IMR-90 (cell line): ENCODE data around the gene F12. TPM values are rescaled to one million over a fixed set of nuclear protein-coding genes. Genes with fewer than 3 reads are reported as not detected.

Experiments used
- ATAC-seq: fragments of 200-7000 bp; cut with Tn5 transposase; 2 replicates; pipeline ENCODE4 v1.9.1; 2020; ENCODE audit warnings: low read depth, mild to moderate bottlenecking, moderate library complexity
- BruUV-seq: library from RNA; stranded (reverse); fragments of 400-500 nt; replicated peaks from 2 replicates; lab custom pipeline; 2021; lab: Mats Ljungman, UMichigan
- CTCF ChIA-PET: fragments of 300-600 bp; formaldehyde crosslinking; extraction: SDS; loops from one replicate; lab custom pipeline; 2021; ENCODE audit warnings: antibody characterized with exemption; lab: Yijun Ruan, JAX
- POLR2A ChIA-PET: fragments of 300-600 bp; sonication (Branson Sonifier 250); formaldehyde crosslinking; loops from one replicate; lab custom pipeline; 2022; ENCODE audit warnings: antibody characterized with exemption; ENCODE audit not compliant: unreplicated experiment; lab: Charles Lee
- DNase-seq: peaks from one replicate; pipeline ENCODE4 v3.0.0; 2013
- H2AFZ ChIP-seq: replicated peaks from 2 replicates; pipeline ENCODE3; 2013; ENCODE audit warnings: low read length, mild to moderate bottlenecking; ENCODE audit not compliant: poor library complexity
- H2AK5ac ChIP-seq: 2 replicates; pipeline ENCODE4 v1.6.1; 2013; ENCODE audit warnings: low read depth, low read length, inconsistent platforms
- H2AK9ac ChIP-seq: replicated peaks from 2 replicates; pipeline ENCODE3; 2013; ENCODE audit warnings: mild to moderate bottlenecking, low read depth, low read length, moderate library complexity; ENCODE audit not compliant: poor library complexity
- H2BK120ac ChIP-seq: 2 replicates; pipeline ENCODE4 v1.6.1; 2013; ENCODE audit warnings: low read depth, low read length, inconsistent platforms
- H2BK15ac ChIP-seq: 3 replicates; pipeline ENCODE4 v1.6.1; 2013; ENCODE audit warnings: low read depth, low read length, inconsistent platforms
- H2BK20ac ChIP-seq: 2 replicates; pipeline ENCODE4 v1.6.1; 2013; ENCODE audit warnings: low read depth, mild to moderate bottlenecking, inconsistent platforms, low read length, moderate library complexity
- H2BK5ac ChIP-seq: 2 replicates; pipeline ENCODE4 v1.6.1; 2013; ENCODE audit warnings: mild to moderate bottlenecking, low read depth, low read length, inconsistent platforms; ENCODE audit not compliant: poor library complexity, severe bottlenecking
- H3K14ac ChIP-seq: replicated peaks from 2 replicates; pipeline ENCODE4 v1.6.1; 2013; ENCODE audit warnings: low read depth, low read length, inconsistent platforms
- H3K18ac ChIP-seq: 2 replicates; pipeline ENCODE4 v1.6.1; 2013; ENCODE audit warnings: low read depth, low read length, control low read depth
- H3K23ac ChIP-seq: 2 replicates; pipeline ENCODE4 v1.6.1; 2013; ENCODE audit warnings: low read depth, low read length, inconsistent platforms
- H3K27ac ChIP-seq: 2 replicates; pipeline ENCODE4 v1.5.1; 2013; ENCODE audit warnings: mild to moderate bottlenecking, control low read depth, low read length; ENCODE audit not compliant: insufficient read depth
- H3K27me3 ChIP-seq: 2 replicates; pipeline ENCODE4 v1.6.1; 2013; ENCODE audit warnings: low read length; ENCODE audit not compliant: control insufficient read depth, insufficient read depth
- H3K36me3 ChIP-seq: 2 replicates; pipeline ENCODE4 v1.6.1; 2013; ENCODE audit warnings: low read length, mixed read lengths; ENCODE audit not compliant: control insufficient read depth, insufficient read depth
- H3K4ac ChIP-seq: 2 replicates; pipeline ENCODE4 v1.6.1; 2013; ENCODE audit warnings: low read depth, low read length, inconsistent platforms
- H3K4me1 ChIP-seq: 2 replicates; pipeline ENCODE4 v1.6.1; 2013; ENCODE audit warnings: low read length, mixed read lengths; ENCODE audit not compliant: control insufficient read depth, insufficient read depth
- H3K4me2 ChIP-seq: 2 replicates; pipeline ENCODE4 v1.6.1; 2013; ENCODE audit warnings: low read depth, mild to moderate bottlenecking, control low read depth, low read length, moderate library complexity
- H3K4me3 ChIP-seq: 2 replicates; pipeline ENCODE4 v1.5.1; 2013; ENCODE audit warnings: low read depth, mild to moderate bottlenecking, control low read depth, low read length, moderate library complexity; ENCODE audit not compliant: insufficient read depth
- H3K56ac ChIP-seq: 2 replicates; pipeline ENCODE4 v1.6.1; 2013; ENCODE audit warnings: low read length, inconsistent platforms; ENCODE audit not compliant: insufficient read depth; ENCODE audit errors: extremely low read depth
- H3K79me1 ChIP-seq, 2 experiments: 2 replicates each; pipeline ENCODE4 v1.6.1; 2013; ENCODE audit warnings: low read length in 2 of 2, inconsistent platforms in 1 of 2, low read depth in 1 of 2
- H3K9ac ChIP-seq: 2 replicates; pipeline ENCODE4 v1.6.1; 2013; ENCODE audit warnings: low read depth, low read length, control low read depth
- H3K9me1 ChIP-seq: 2 replicates; pipeline ENCODE4 v1.6.1; 2013; ENCODE audit warnings: low read length, inconsistent platforms; ENCODE audit not compliant: insufficient read depth
- H3K9me3 ChIP-seq: 2 replicates; pipeline ENCODE4 v1.6.1; 2013; ENCODE audit warnings: low read length; ENCODE audit not compliant: control insufficient read depth, insufficient read depth
- H4K20me1 ChIP-seq: 2 replicates; pipeline ENCODE4 v1.6.1; 2013; ENCODE audit warnings: low read length, inconsistent platforms; ENCODE audit not compliant: insufficient read depth
- H4K5ac ChIP-seq: 2 replicates; pipeline ENCODE4 v1.6.1; 2013; ENCODE audit warnings: mild to moderate bottlenecking, low read depth, low read length, control low read depth
- H4K8ac ChIP-seq, 2 experiments: 2 replicates each; pipeline ENCODE4 v1.6.1; 2013; ENCODE audit warnings: low read depth in 2 of 2, low read length in 2 of 2, control low read depth in 1 of 2, inconsistent platforms in 1 of 2
- H4K91ac ChIP-seq: 2 replicates; pipeline ENCODE4 v1.6.1; 2013; ENCODE audit warnings: low read depth, low read length, inconsistent platforms; ENCODE audit not compliant: insufficient read depth
- BHLHE40 ChIP-seq: fragments of 150-350 bp; IDR thresholded peaks from 2 replicates; pipeline ENCODE4 v1.6.1; 2016; ENCODE audit warnings: mild to moderate bottlenecking, low read depth, low read length
- CEBPB ChIP-seq: IDR thresholded peaks from 2 replicates; pipeline ENCODE4 v1.6.1; 2012; ENCODE audit warnings: low read depth, low read length, improper control_type of control experiment
- CHD1 ChIP-seq: IDR thresholded peaks from 2 replicates; pipeline ENCODE4 v1.6.1; 2012; ENCODE audit warnings: low read depth, low read length, improper control_type of control experiment
- CTCF ChIP-seq: conservative IDR thresholded peaks from 2 replicates; pipeline ENCODE4 v1.5.1; 2012; ENCODE audit warnings: mild to moderate bottlenecking, low read depth, low read length, improper control_type of control experiment
- FOS ChIP-seq: fragments of 150-350 bp; IDR thresholded peaks from 2 replicates; pipeline ENCODE4 v1.6.1; 2016; ENCODE audit warnings: low read depth, low read length
- MAFK ChIP-seq: IDR thresholded peaks from 2 replicates; pipeline ENCODE4 v1.6.1; 2012; ENCODE audit warnings: low read depth, low read length, improper control_type of control experiment
- MAZ ChIP-seq: IDR thresholded peaks from 2 replicates; pipeline ENCODE4 v1.6.1; 2012; ENCODE audit warnings: low read depth, mild to moderate bottlenecking, low read length, improper control_type of control experiment, moderate library complexity, borderline replicate concordance
- MXI1 ChIP-seq: IDR thresholded peaks from 2 replicates; pipeline ENCODE4 v1.6.1; 2012; ENCODE audit warnings: low read depth, mild to moderate bottlenecking, low read length, moderate library complexity, borderline replicate concordance
- NFE2L2 ChIP-seq: fragments of 150-350 bp; IDR thresholded peaks from 2 replicates; pipeline ENCODE4 v1.6.1; 2016; ENCODE audit warnings: low read depth, mild to moderate bottlenecking, low read length
- POLR2A ChIP-seq: IDR thresholded peaks from 2 replicates; pipeline ENCODE4 v1.6.1; 2012; ENCODE audit warnings: mild to moderate bottlenecking, low read depth, low read length
- RAD21 ChIP-seq: IDR thresholded peaks from 2 replicates; pipeline ENCODE4 v1.6.1; 2012; ENCODE audit warnings: low read length, improper control_type of control experiment
- RCOR1 ChIP-seq: IDR thresholded peaks from 2 replicates; pipeline ENCODE4 v1.6.1; 2012; ENCODE audit warnings: mild to moderate bottlenecking, low read length, improper control_type of control experiment; ENCODE audit not compliant: insufficient replicate concordance
- RFX5 ChIP-seq: IDR thresholded peaks from 2 replicates; pipeline ENCODE4 v1.8.0; 2012; ENCODE audit warnings: low read depth, mild to moderate bottlenecking, low read length, moderate library complexity
- SMC3 ChIP-seq: fragments of 150-350 bp; IDR thresholded peaks from 2 replicates; pipeline ENCODE4 v1.6.1; 2016; ENCODE audit warnings: low read depth, mild to moderate bottlenecking, antibody characterized with exemption, low read length, moderate library complexity
- USF2 ChIP-seq: fragments of 150-350 bp; IDR thresholded peaks from 2 replicates; pipeline ENCODE4 v1.6.1; 2017; ENCODE audit warnings: mild to moderate bottlenecking, antibody characterized with exemption, low read length, low read depth
- WGBS, 2 experiments: methylation state at CpG; one replicate each; pipeline versions ENCODE4 v1.1.5 to v1.1.7; 2013; ENCODE audit warnings: missing lambda C conversion rate in 2 of 2; ENCODE audit not compliant: insufficient read length in 1 of 2; ENCODE audit errors: extremely low coverage in 2 of 2; 5-methylcytosine and 5-hydroxymethylcytosine counted together
- dilution Hi-C: fragments of 300-500 bp; cut with HindIII; formaldehyde crosslinking; loops from one replicate; pipeline ENCODE4 v1.14.3; 2018; ENCODE audit warnings: low sequenced_read_pairs; ENCODE audit not compliant: unreplicated experiment
- in situ Hi-C: fragments of 300-500 bp; cut with MboI; formaldehyde crosslinking; loops from 3 replicates; pipeline ENCODE4 v1.14.3; 2019; ENCODE audit warnings: low sequenced_read_pairs, inconsistent platforms, mixed read lengths
- intact Hi-C: fragments of 100-400 bp; cut with micrococcal nuclease; formaldehyde crosslinking; loops from 2 replicates; pipeline ENCODE4 v1.10.0; 2022
- polyA plus RNA-seq, 3 experiments: library from polyadenylated mRNA; depleted of rRNA; stranded (reverse); fragments of >200 nt; gene quantifications; 2 replicates each; pipeline ENCODE4 v1.2.3, GENCODE V29; 2012; ENCODE audit warnings: low replicate concordance in 1 of 3
- total RNA-seq: library from RNA; depleted of rRNA; stranded (reverse); fragments of >200 nt; gene quantifications from 2 replicates; pipeline ENCODE4 v1.2.3, GENCODE V29; 2012
- TF ChIP-seq, protein P1 (sequence below): fragments of 150-350 bp; IDR thresholded peaks from 2 replicates; pipeline ENCODE4 v1.6.1; 2016; ENCODE audit warnings: low read depth, mild to moderate bottlenecking, low read length, moderate library complexity, borderline replicate concordance

F12 gene
- total and polyA plus RNA-seq, 2 of the 4 experiments (the other 2 are of a cell fraction), result 0.36 to 1.2 TPM

DNA sequence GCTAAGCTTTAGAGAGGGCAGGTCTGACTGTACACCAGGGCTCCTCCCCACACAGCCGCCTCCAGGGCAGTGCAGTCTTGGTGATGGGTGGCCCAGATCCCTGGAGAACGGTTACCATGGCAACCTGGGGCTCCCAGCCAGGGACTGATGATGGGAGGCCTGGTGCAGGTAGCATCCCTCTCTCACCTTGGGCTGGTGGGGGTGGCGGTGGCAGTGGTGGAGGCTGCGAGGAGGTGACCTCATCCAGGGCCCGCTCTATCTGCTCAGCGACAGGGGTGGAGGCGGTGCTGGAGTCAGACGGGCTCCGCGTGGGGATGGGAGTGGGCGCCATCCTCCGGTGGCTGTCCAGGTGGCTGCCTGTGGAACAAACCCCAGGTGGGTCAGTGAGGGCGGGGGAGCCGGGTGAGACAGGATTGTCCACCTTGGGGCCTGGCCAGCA, 49.6 kb upstream of the F12 start:
- no peaks in the 10 kb centered on the region for H3K9me3 ChIP-seq
- no peaks in the 10 kb centered on the region for H3K9me1 ChIP-seq
- ChIA-PET CTCF (no interaction called here), POLR2A (no interaction called here)
- no peak overlapping the region for H2BK5ac ChIP-seq
- H3K79me1 ChIP-seq, result peaks cover 11 to 31% of the 10 kb centered on the region in 2 experiments
- no peak overlapping the region for H4K91ac ChIP-seq
- peaks cover 79% of the 10 kb centered on the region for H4K20me1 ChIP-seq
- TF ChIP-seq, protein P1, sequence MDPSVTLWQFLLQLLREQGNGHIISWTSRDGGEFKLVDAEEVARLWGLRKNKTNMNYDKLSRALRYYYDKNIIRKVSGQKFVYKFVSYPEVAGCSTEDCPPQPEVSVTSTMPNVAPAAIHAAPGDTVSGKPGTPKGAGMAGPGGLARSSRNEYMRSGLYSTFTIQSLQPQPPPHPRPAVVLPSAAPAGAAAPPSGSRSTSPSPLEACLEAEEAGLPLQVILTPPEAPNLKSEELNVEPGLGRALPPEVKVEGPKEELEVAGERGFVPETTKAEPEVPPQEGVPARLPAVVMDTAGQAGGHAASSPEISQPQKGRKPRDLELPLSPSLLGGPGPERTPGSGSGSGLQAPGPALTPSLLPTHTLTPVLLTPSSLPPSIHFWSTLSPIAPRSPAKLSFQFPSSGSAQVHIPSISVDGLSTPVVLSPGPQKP, result no peak
- TF ChIP-seq MAZ, result no peak
- no peak for TF ChIP-seq CHD1
- TF ChIP-seq CEBPB, result no peak
- no peak for TF ChIP-seq MAFK
- no peak for TF ChIP-seq FOS
- TF ChIP-seq CTCF, result no peak
- TF ChIP-seq RCOR1, result no peak
- TF ChIP-seq RAD21, result no peak
- TF ChIP-seq MXI1, result no peak
- TF ChIP-seq RFX5, result no peak
- no peak for TF ChIP-seq SMC3
- TF ChIP-seq NFE2L2, result no peak
- TF ChIP-seq POLR2A, result no peak
- TF ChIP-seq BHLHE40, result no peak
- TF ChIP-seq USF2, result no peak
- ATAC-seq, result no peak
- H3K4ac ChIP-seq, result no peak overlapping the region
- H4K5ac ChIP-seq, result no peak overlapping the region
- H2AK5ac ChIP-seq, result no peak overlapping the region
- H3K4me3 ChIP-seq, result no peak overlapping the region
- H3K23ac ChIP-seq, result no peak overlapping the region
- DNase-seq, result peak; percentile 45
- no peak overlapping the region for H2BK120ac ChIP-seq
- in situ Hi-C loops, result no loop called here
- H4K8ac ChIP-seq, result no peak overlapping the region
- H3K18ac ChIP-seq, result no peak overlapping the region
- intact Hi-C loops, result no loop called here
- no peak overlapping the region for H3K56ac ChIP-seq
- H3K36me3 ChIP-seq, result peaks cover 59% of the 10 kb centered on the region
- H2BK20ac ChIP-seq, result no peak overlapping the region
- no peak overlapping the region for H3K14ac ChIP-seq
- WGBS, 2 experiments, result 93% methylated on average over 7 of the region's 14 CpGs; no CpG with 5 or more reads in 1 of the 2 experiments
- dilution Hi-C loops, result no loop called here
- no peak overlapping the region for H3K9ac ChIP-seq
- no peak overlapping the region for H2BK15ac ChIP-seq
- H3K27me3 ChIP-seq, result no peaks in the 10 kb centered on the region
- H3K4me1 ChIP-seq, result peaks cover 7% of the 10 kb centered on the region
- H2AFZ ChIP-seq, result no peak overlapping the region
- no peak overlapping the region for H3K27ac ChIP-seq
- H3K4me2 ChIP-seq, result no peak overlapping the region
- H2AK9ac ChIP-seq, result no peak overlapping the region
- no TSS peak for BruUV-seq
